HUES6 (cell line): ENCODE measurements around the gene ZC3H18.

ENCODE experiments used
- H3K27ac ChIP-seq: 2 replicates; pipeline ENCODE4 v1.7.0; 2013; ENCODE audit warnings: low read depth, mild to moderate bottlenecking, low read length, inconsistent platforms
- H3K27me3 ChIP-seq: 2 replicates; pipeline ENCODE4 v1.6.1; 2013; ENCODE audit warnings: low read length; ENCODE audit not compliant: control insufficient read depth, insufficient read depth
- H3K36me3 ChIP-seq: 2 replicates; pipeline ENCODE4 v1.6.1; 2013; ENCODE audit warnings: low read length; ENCODE audit not compliant: control insufficient read depth, insufficient read depth
- H3K4me1 ChIP-seq: 2 replicates; pipeline ENCODE4 v1.6.1; 2013; ENCODE audit warnings: low read length; ENCODE audit not compliant: control insufficient read depth, insufficient read depth
- H3K4me3 ChIP-seq: 2 replicates; pipeline ENCODE4 v1.5.1; 2013; ENCODE audit warnings: low read depth, low read length
- H3K9ac ChIP-seq: one replicate; pipeline ENCODE4 v1.6.1; 2013; ENCODE audit warnings: mild to moderate bottlenecking, low read length
- H3K9me3 ChIP-seq: 2 replicates; pipeline ENCODE4 v1.6.1; 2013; ENCODE audit warnings: low read depth, low read length; ENCODE audit not compliant: control insufficient read depth, insufficient read depth

Gene ZC3H18

DNA sequence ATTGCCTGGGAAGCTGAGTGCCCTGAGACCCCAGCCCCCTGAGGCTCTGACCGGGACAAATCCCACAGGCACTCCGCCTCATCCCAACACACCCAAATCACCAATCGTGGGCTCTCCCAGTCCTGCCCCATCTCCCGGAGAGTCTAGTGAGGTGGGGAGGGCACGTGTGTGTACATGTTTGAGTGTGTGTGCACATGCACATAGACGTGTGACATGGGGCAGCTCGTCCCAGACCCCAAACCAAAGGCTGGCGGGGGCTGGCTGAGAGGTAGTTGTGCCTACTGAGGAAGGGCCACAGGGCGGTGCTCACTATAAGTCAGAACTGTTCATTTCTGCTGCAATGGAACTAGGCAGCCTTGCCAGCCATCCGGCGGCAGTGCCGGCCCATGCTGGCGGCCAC is 107.5 kb downstream of the ZC3H18 start:
- no peaks in the 10 kb centered on the region for H3K9me3 ChIP-seq
- peaks cover 5% of the 10 kb centered on the region; the same call in 1 of the 2 replicates for H3K4me1 ChIP-seq
- no peak overlapping the region for H3K4me3 ChIP-seq
- H3K27ac ChIP-seq: no peak overlapping the region
- H3K9ac ChIP-seq: no peak overlapping the region
- peaks cover 11% of the 10 kb centered on the region; the same call in 1 of the 2 replicates for H3K36me3 ChIP-seq
- H3K27me3 ChIP-seq: no peaks in the 10 kb centered on the region; the same call in 1 of the 2 replicates

DNA sequence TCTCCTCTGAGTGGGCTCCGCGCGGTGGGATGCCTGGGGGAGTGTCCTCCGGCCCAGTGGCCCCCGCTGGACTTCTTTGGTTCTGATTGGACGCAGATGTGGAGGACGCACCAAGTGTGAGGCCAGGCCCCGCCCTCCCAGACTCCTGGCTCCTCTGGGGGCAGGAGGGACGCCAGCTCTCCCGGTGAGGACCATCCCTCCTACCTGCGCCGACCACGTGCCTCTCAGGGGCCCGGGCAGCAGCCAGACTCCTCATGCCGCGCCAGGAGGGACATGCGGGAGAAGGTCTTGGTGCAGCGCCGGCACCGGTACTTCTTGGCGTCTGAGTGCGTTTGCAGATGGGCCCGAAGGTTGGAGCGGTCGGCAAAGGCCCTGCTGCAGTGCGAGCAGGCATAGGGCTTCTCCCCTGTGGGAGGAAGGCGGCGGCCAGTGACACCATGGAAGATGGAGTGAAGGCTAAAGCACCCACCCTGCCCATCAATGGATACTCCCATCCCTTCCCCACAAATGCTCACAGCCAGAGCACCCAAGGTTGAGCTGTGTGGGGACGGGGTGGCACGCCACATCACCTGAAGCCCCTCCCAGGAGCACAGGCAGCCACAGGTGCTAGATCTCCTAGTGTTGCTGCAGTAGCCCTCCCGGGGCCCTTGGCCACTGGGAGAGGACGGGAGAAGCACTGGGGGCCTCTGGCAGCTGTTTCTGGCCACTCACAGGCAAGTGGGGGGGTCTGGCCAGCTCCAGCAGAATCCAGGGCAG is 108.2 kb downstream of the ZC3H18 start:
- Histone ChIP-seq H3K9me3 (no peaks in the 10 kb centered on the region), H3K36me3 (peaks cover 11% of the 10 kb centered on the region; the same call in 1 of the 2 replicates), H3K9ac (no peak overlapping the region), H3K4me3 (no peak overlapping the region), H3K27me3 (peaks cover under 1% of the 10 kb centered on the region; the same call in 1 of the 2 replicates), H3K27ac (no peak overlapping the region), H3K4me1 (peaks cover 5% of the 10 kb centered on the region; the same call in 1 of the 2 replicates)

DNA sequence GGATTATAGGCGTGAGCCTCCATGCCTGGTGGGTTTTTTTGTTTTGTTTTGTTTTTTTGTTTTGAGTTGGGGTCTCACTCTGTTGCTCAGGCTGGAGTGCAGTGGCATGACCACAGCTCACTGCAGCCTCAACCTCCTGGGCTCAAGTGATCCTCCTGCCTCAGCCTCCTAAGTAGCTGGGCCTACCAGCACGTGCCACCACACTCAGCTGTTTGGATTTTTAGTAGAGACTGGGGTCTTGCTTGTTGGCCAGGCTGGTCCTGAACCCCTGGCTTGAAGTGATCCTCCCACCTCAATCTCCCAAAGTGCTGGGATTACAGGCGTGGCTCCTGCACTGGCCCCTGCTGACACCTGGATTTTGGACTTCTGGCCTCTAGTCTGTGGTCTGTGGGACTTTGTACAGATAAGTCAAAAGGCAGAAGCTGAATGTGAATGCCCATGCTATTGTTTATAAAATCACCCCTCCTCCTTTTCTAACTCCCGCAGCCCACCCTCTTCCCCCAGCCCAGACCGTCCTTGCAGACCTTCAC is 110.4 kb downstream of the ZC3H18 start:
- Histone ChIP-seq H3K27me3 (peaks cover 22% of the 10 kb centered on the region), H3K36me3 (0 out of 2 replicates have a peak, but pooled peaks cover 2% of the 10 kb centered on the region), H3K4me1 (peaks cover 13% of the 10 kb centered on the region), H3K9me3 (no peaks in the 10 kb centered on the region), H3K27ac (no peak overlapping the region), H3K4me3 (no peak overlapping the region), H3K9ac (no peak overlapping the region)

DNA sequence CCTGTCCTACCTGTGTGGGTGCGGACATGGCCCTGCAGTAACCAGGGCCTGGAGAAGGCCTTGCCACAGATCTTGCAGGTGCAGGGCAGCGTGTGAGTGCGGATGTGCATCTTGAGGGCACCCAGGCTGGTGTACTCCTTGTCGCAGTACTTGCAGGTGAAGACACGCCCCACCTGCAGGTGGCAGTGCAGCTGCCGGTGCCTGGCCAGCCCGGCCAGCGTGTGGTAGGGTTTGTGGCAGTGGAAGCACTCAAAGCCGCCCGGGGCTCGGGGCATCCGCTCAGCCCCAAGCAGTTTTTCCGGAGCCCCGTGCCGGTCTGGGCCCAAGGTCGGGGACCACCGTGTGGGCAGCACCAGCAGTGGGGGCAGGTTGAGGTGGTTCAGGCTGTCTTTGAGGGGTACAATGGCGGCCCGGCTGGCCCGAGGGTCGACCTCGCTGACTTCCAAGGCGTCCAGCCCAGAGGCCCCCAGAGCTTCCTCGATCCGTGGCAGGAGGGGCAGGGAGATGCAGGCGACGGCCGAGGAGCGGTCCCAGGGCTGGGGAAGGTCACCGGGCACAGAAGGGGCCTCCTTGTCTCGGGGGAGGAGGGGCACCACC is 111.0 kb downstream of the ZC3H18 start:
- Histone ChIP-seq H3K36me3 (no peaks in the 10 kb centered on the region), H3K4me1 (peaks cover 13% of the 10 kb centered on the region), H3K27ac (no peak overlapping the region), H3K27me3 (peaks cover 27% of the 10 kb centered on the region), H3K4me3 (no peak overlapping the region), H3K9ac (no peak overlapping the region), H3K9me3 (no peaks in the 10 kb centered on the region)
